Astrocyte (in vitro differentiated cells and primary cell): ENCODE data around the gene PTGER4. TPM values are rescaled to one million over a fixed set of nuclear protein-coding genes. Genes with fewer than 3 reads are reported as not detected.

Experiments
- DNase-seq: peaks from one replicate; pipeline ENCODE4 v3.0.0-alpha.2; 2010; ENCODE audit warnings: low read depth
- FAIRE-seq: peaks from 2 replicates; lab custom pipeline; 2011; peaks lifted over from hg19 to GRCh38; lab: Jason Lieb, UNC
- H2AFZ ChIP-seq: 2 replicates; pipeline ENCODE4 v1.6.0; 2012; ENCODE audit warnings: low read depth, low read length, inconsistent platforms
- H3K27ac ChIP-seq: 2 replicates; pipeline ENCODE4 v1.5.1; 2011; ENCODE audit warnings: low read depth, low read length, inconsistent platforms
- H3K27me3 ChIP-seq: 2 replicates; pipeline ENCODE4 v1.6.0; 2011; ENCODE audit warnings: low read length, inconsistent platforms; ENCODE audit not compliant: insufficient read depth
- H3K36me3 ChIP-seq: 2 replicates; pipeline ENCODE4 v1.5.1; 2011; ENCODE audit warnings: low read length, inconsistent platforms; ENCODE audit not compliant: insufficient read depth
- H3K4me1 ChIP-seq: 2 replicates; pipeline ENCODE4 v1.5.1; 2011; ENCODE audit warnings: low read length, inconsistent platforms; ENCODE audit not compliant: insufficient read depth
- H3K4me2 ChIP-seq: 2 replicates; pipeline ENCODE4 v1.6.0; 2012; ENCODE audit warnings: low read length, inconsistent platforms
- H3K4me3 ChIP-seq: 2 replicates; pipeline ENCODE4 v1.5.1; 2011; ENCODE audit warnings: low read depth, mild to moderate bottlenecking, low read length, inconsistent platforms; ENCODE audit not compliant: insufficient read depth
- H3K79me2 ChIP-seq: 2 replicates; pipeline ENCODE4 v1.6.0; 2012; ENCODE audit warnings: mild to moderate bottlenecking, low read length, inconsistent platforms; ENCODE audit not compliant: insufficient read depth
- H3K9ac ChIP-seq: 2 replicates; pipeline ENCODE4 v1.6.0; 2012; ENCODE audit warnings: mild to moderate bottlenecking, low read length, inconsistent platforms
- H3K9me3 ChIP-seq: 2 replicates; pipeline ENCODE4 v1.5.1; 2012; ENCODE audit warnings: low read depth, mild to moderate bottlenecking, low read length, inconsistent platforms; ENCODE audit not compliant: insufficient read depth
- H4K20me1 ChIP-seq: 2 replicates; pipeline ENCODE4 v1.6.0; 2012; ENCODE audit warnings: low read length, inconsistent platforms; ENCODE audit not compliant: insufficient read depth
- H3K27ac Mint-ChIP-seq: one replicate; pipeline ENCODE4 v1.8.0; 2021; ENCODE audit warnings: mild to moderate bottlenecking, mixed read lengths; ENCODE audit not compliant: unreplicated experiment
- H3K27me3 Mint-ChIP-seq: one replicate; pipeline ENCODE4 v1.8.0; 2021; ENCODE audit warnings: low read depth, mixed read lengths; ENCODE audit not compliant: unreplicated experiment
- H3K36me3 Mint-ChIP-seq: one replicate; pipeline ENCODE4 v1.8.0; 2021; ENCODE audit warnings: low read depth, mixed read lengths; ENCODE audit not compliant: unreplicated experiment
- H3K4me1 Mint-ChIP-seq: one replicate; pipeline ENCODE4 v1.8.0; 2021; ENCODE audit warnings: low read depth, mixed read lengths; ENCODE audit not compliant: unreplicated experiment
- H3K4me3 Mint-ChIP-seq: one replicate; pipeline ENCODE4 v1.8.0; 2021; ENCODE audit warnings: mild to moderate bottlenecking, moderate library complexity, mixed read lengths; ENCODE audit not compliant: unreplicated experiment
- H3K9me3 Mint-ChIP-seq: one replicate; pipeline ENCODE4 v1.8.0; 2021; ENCODE audit warnings: mild to moderate bottlenecking, mixed read lengths; ENCODE audit not compliant: unreplicated experiment
- EZH2 ChIP-seq: IDR thresholded peaks from 2 replicates; pipeline ENCODE4 v1.6.1; 2012; ENCODE audit warnings: mild to moderate bottlenecking, low read length, inconsistent platforms; ENCODE audit not compliant: insufficient read depth
- total RNA-seq: library from RNA; stranded (reverse); gene quantifications from 2 replicates; pipeline ENCODE4 v1.2.1, GENCODE V29; 2021
- TF ChIP-seq, protein P1 (sequence below): IDR thresholded peaks from 2 replicates; pipeline ENCODE4 v1.5.1; 2011; ENCODE audit warnings: low read depth, mild to moderate bottlenecking, inconsistent platforms, low read length, moderate library complexity; ENCODE audit not compliant: insufficient read depth

PTGER4 gene
- total RNA-seq, 1 donor from 2014 or later = 8.6 TPM

GRCh38 chr5:40666657-40667056 lies 13.1 kb upstream of the PTGER4 start:
- Histone ChIP-seq H2AFZ (no peak overlapping the region), H3K27ac (no peak overlapping the region), H3K9me3 (no peaks in the 10 kb centered on the region), H3K9ac (no peak overlapping the region), H3K27me3 (no peaks in the 10 kb centered on the region), H3K79me2 (no peaks in the 10 kb centered on the region), H4K20me1 (no peaks in the 10 kb centered on the region), H3K4me2 (no peak overlapping the region), H3K4me1 (no peaks in the 10 kb centered on the region), H3K4me3 (no peak overlapping the region), H3K36me3 (no peaks in the 10 kb centered on the region)
- Mint-ChIP-seq H3K9me3 (peaks cover 3% of the 10 kb centered on the region), H3K4me1 (peaks cover 2% of the 10 kb centered on the region), H3K4me3 (no peak overlapping the region), H3K27me3 (peaks cover 2% of the 10 kb centered on the region), H3K36me3 (no peaks in the 10 kb centered on the region), H3K27ac (no peak overlapping the region)
- no peak for DNase-seq
- TF ChIP-seq EZH2 = no peak
- TF ChIP-seq, protein P1, sequence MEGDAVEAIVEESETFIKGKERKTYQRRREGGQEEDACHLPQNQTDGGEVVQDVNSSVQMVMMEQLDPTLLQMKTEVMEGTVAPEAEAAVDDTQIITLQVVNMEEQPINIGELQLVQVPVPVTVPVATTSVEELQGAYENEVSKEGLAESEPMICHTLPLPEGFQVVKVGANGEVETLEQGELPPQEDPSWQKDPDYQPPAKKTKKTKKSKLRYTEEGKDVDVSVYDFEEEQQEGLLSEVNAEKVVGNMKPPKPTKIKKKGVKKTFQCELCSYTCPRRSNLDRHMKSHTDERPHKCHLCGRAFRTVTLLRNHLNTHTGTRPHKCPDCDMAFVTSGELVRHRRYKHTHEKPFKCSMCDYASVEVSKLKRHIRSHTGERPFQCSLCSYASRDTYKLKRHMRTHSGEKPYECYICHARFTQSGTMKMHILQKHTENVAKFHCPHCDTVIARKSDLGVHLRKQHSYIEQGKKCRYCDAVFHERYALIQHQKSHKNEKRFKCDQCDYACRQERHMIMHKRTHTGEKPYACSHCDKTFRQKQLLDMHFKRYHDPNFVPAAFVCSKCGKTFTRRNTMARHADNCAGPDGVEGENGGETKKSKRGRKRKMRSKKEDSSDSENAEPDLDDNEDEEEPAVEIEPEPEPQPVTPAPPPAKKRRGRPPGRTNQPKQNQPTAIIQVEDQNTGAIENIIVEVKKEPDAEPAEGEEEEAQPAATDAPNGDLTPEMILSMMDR = no peak
- FAIRE-seq = no peak

GRCh38 chr5:40667161-40667663 lies 12.5 kb upstream of the PTGER4 start:
- FAIRE-seq (no peak), DNase-seq (no peak)
- H2AFZ ChIP-seq = no peak overlapping the region
- H3K36me3 ChIP-seq = no peaks in the 10 kb centered on the region
- Mint-ChIP-seq H3K27me3 (peaks cover 2% of the 10 kb centered on the region), H3K36me3 (no peaks in the 10 kb centered on the region), H3K27ac (no peak overlapping the region), H3K9me3 (peaks cover under 1% of the 10 kb centered on the region), H3K4me3 (no peak overlapping the region), H3K4me1 (peaks cover 2% of the 10 kb centered on the region)
- H4K20me1 ChIP-seq = no peaks in the 10 kb centered on the region
- H3K27ac ChIP-seq = no peak overlapping the region
- H3K4me1 ChIP-seq = no peaks in the 10 kb centered on the region
- no peaks in the 10 kb centered on the region for H3K79me2 ChIP-seq
- H3K9me3 ChIP-seq = no peaks in the 10 kb centered on the region
- no peak overlapping the region for H3K4me3 ChIP-seq
- H3K27me3 ChIP-seq = no peaks in the 10 kb centered on the region
- H3K9ac ChIP-seq = no peak overlapping the region
- H3K4me2 ChIP-seq = no peak overlapping the region
- TF ChIP-seq, protein P1 = no peak
- no peak for TF ChIP-seq EZH2

DNA sequence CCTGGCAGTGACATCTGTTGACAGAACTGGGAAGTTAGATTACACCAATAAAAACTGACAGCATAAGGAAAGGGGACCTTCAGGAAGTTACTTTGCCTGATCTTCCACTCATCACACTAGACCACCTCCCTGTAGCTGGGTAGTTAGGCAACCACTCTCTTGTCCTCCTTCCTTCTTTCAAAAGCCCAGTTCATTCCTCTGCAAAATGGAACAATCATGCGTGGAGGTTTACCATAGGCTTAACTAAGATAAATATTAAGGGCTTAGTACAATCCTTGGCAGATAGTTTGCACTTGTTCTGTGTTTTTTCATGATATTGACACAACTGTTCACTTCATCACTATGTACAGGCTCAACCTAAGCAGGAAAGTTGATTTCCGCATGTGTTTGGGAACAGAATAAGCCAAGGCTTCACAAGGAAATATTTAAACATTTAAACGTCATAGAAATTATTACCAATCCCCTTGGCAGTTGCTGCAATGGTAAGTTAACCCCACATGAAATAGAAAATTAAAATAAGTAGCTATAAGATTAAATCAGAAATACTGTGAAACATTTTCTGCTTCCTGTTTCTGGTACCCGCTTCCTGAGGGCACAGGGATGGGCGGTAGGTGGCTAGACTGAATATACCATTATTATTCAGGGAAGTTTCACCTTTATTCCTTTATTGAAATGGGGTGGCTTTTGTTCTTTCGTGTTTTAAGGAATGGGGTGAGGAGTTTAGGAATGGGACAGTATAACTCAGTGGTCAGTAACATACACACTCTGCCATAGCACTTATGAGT lies 9.9 kb upstream of the PTGER4 start:
- H3K27ac Mint-ChIP-seq = no peak overlapping the region
- FAIRE-seq = no peak

More for the DNA sequence above, 9.9 kb upstream of the PTGER4 start:
- TF ChIP-seq, protein P1 = no peak
- TF ChIP-seq EZH2 = no peak
- no peak overlapping the region for H3K4me3 Mint-ChIP-seq
- Histone ChIP-seq H3K9me3 (no peaks in the 10 kb centered on the region), H3K27ac (no peak overlapping the region), H3K27me3 (no peaks in the 10 kb centered on the region), H2AFZ (no peak overlapping the region), H3K4me2 (no peak overlapping the region), H3K4me1 (no peaks in the 10 kb centered on the region), H3K9ac (no peak overlapping the region), H3K79me2 (no peaks in the 10 kb centered on the region), H3K36me3 (no peaks in the 10 kb centered on the region), H4K20me1 (no peaks in the 10 kb centered on the region), H3K4me3 (no peak overlapping the region)
- peaks cover 2% of the 10 kb centered on the region for H3K27me3 Mint-ChIP-seq
- H3K4me1 Mint-ChIP-seq = peaks cover 2% of the 10 kb centered on the region
- no peaks in the 10 kb centered on the region for H3K36me3 Mint-ChIP-seq
- no peaks in the 10 kb centered on the region for H3K9me3 Mint-ChIP-seq
- DNase-seq = no peak
